Neural cell (in vitro differentiated cells): Measurements from ENCODE around the gene TUBD1. TPM values are rescaled to one million over a fixed set of nuclear protein-coding genes. Genes with fewer than 3 reads are reported as not detected.

ENCODE experiments used
- H2AFZ ChIP-seq: fragments of 200-600, 300-800 bp; sonication (generic), shearing (Covaris generic); 2 replicates; pipeline ENCODE4 v1.6.0; 2014; ENCODE audit warnings: low read depth, mild to moderate bottlenecking, antibody characterized with exemption, low read length, moderate library complexity
- H3F3A ChIP-seq: fragments of 200-600 bp; shearing (Covaris generic); 2 replicates; pipeline ENCODE4 v1.6.1; 2016; ENCODE audit warnings: mild to moderate bottlenecking, moderate library complexity, mixed read lengths, antibody characterized with exemption, low read length; ENCODE audit not compliant: insufficient read depth, poor library complexity, severe bottlenecking
- H3K27ac ChIP-seq: fragments of 200-600, 300-800 bp; sonication (generic), shearing (Covaris generic); 2 replicates; pipeline ENCODE4 v1.5.1; 2014; ENCODE audit warnings: mild to moderate bottlenecking, low read length, moderate library complexity
- H3K27me3 ChIP-seq: fragments of 300-800, 200-600 bp; sonication (generic), shearing (Covaris generic); 2 replicates; pipeline ENCODE4 v1.6.0; 2014; ENCODE audit warnings: mild to moderate bottlenecking, low read depth, low read length, moderate library complexity; ENCODE audit not compliant: insufficient read depth
- H3K36me3 ChIP-seq: fragments of 300-800, 200-600 bp; sonication (generic), shearing (Covaris generic); 2 replicates; pipeline ENCODE4 v1.5.1; 2014; ENCODE audit warnings: mild to moderate bottlenecking, antibody characterized with exemption, low read length, moderate library complexity; ENCODE audit not compliant: insufficient read depth
- H3K4me2 ChIP-seq: fragments of 300-800, 200-600 bp; sonication (generic), shearing (Covaris generic); 2 replicates; pipeline ENCODE4 v1.6.0; 2014; ENCODE audit warnings: mild to moderate bottlenecking, low read length
- H3K4me3 ChIP-seq: fragments of 300-800, 200-600 bp; sonication (generic), shearing (Covaris generic); 2 replicates; pipeline ENCODE4 v1.5.1; 2014; ENCODE audit warnings: mild to moderate bottlenecking, low read length, moderate library complexity
- H3K79me2 ChIP-seq: fragments of 200-600 bp; shearing (Covaris generic); replicated peaks from 2 replicates; pipeline ENCODE4 v1.6.0; 2014; ENCODE audit warnings: mild to moderate bottlenecking, low read length, moderate library complexity; ENCODE audit not compliant: insufficient read depth
- H3K9ac ChIP-seq: fragments of 300-800, 200-600 bp; sonication (generic), shearing (Covaris generic); 2 replicates; pipeline ENCODE4 v1.6.1; 2016; ENCODE audit warnings: mild to moderate bottlenecking, low read length, mixed read lengths
- H3K9me2 ChIP-seq: fragments of 200-600 bp; shearing (Covaris generic); 2 replicates; pipeline ENCODE4 v1.6.1; 2016; ENCODE audit warnings: mild to moderate bottlenecking, low read length, mixed read lengths; ENCODE audit not compliant: insufficient read depth
- H3K9me3 ChIP-seq: fragments of 200-600, 300-800 bp; sonication (generic), shearing (Covaris generic); 2 replicates; pipeline ENCODE4 v1.6.1; 2016; ENCODE audit warnings: mild to moderate bottlenecking, mixed run types, low read length, moderate library complexity, mixed read lengths
- H4K20me1 ChIP-seq: fragments of 200-600 bp; shearing (Covaris generic); 2 replicates; pipeline ENCODE4 v1.6.1; 2016; ENCODE audit warnings: mild to moderate bottlenecking, mixed run types; ENCODE audit not compliant: insufficient read depth
- CTCF ChIP-seq: fragments of 450-650 bp; IDR thresholded peaks from 2 replicates; pipeline ENCODE4 v1.5.1; 2014; ENCODE audit warnings: antibody characterized with exemption, mild to moderate bottlenecking, moderate library complexity; ENCODE audit not compliant: poor library complexity, severe bottlenecking
- EP300 ChIP-seq: fragments of 450-650 bp; conservative IDR thresholded peaks from 2 replicates; pipeline ENCODE4 v1.6.1; 2014; ENCODE audit warnings: antibody characterized with exemption, mild to moderate bottlenecking, moderate library complexity; ENCODE audit not compliant: poor library complexity, severe bottlenecking
- EZH2 ChIP-seq: fragments of 200-600, 300-800 bp; shearing (Covaris generic), sonication (generic); IDR thresholded peaks from 2 replicates; pipeline ENCODE4 v1.6.1; 2014; ENCODE audit warnings: antibody characterized with exemption, low read length, borderline replicate concordance, mild to moderate bottlenecking; ENCODE audit not compliant: insufficient read depth, poor library complexity, severe bottlenecking
- MXI1 ChIP-seq: fragments of 450-650 bp; conservative IDR thresholded peaks from 2 replicates; pipeline ENCODE4 v1.6.1; 2014; ENCODE audit warnings: antibody characterized with exemption, mild to moderate bottlenecking; ENCODE audit not compliant: poor library complexity, severe bottlenecking
- POLR2AphosphoS5 ChIP-seq: IDR thresholded peaks from 2 replicates; pipeline ENCODE4 v1.6.1; 2012
- RAD21 ChIP-seq: fragments of 450-650 bp; conservative IDR thresholded peaks from 2 replicates; pipeline ENCODE4 v1.6.1; 2014; ENCODE audit warnings: antibody characterized with exemption, mild to moderate bottlenecking, moderate library complexity
- REST ChIP-seq: IDR thresholded peaks from 2 replicates; pipeline ENCODE4 v1.6.1; 2012; ENCODE audit warnings: borderline replicate concordance
- SMC3 ChIP-seq: fragments of 450-650 bp; conservative IDR thresholded peaks from 2 replicates; pipeline ENCODE4 v1.6.1; 2014; ENCODE audit warnings: antibody characterized with exemption, mild to moderate bottlenecking, moderate library complexity; ENCODE audit not compliant: poor library complexity
- TAF1 ChIP-seq: IDR thresholded peaks from 2 replicates; pipeline ENCODE4 v1.6.1; 2012; ENCODE audit warnings: low read depth
- polyA plus RNA-seq: library from polyadenylated mRNA; depleted of rRNA; stranded (reverse); fragments of >200 nt; gene quantifications from 2 replicates; pipeline ENCODE4 v1.2.3, GENCODE V29; 2014

The TUBD1 gene
- polyA plus RNA-seq, 1 donor from 2014 or later: 12.3 TPM

- Histone ChIP-seq H3K9ac (no peak overlapping the region), H4K20me1 (no peaks in the 10 kb centered on the region), H3K36me3 (no peaks in the 10 kb centered on the region), H3K4me2 (no peak overlapping the region), H3F3A (no peaks in the 10 kb centered on the region), H3K9me3 (no peaks in the 10 kb centered on the region), H3K9me2 (no peaks in the 10 kb centered on the region), H3K4me3 (no peak overlapping the region), H3K27me3 (no peaks in the 10 kb centered on the region), H2AFZ (no peak overlapping the region), H3K27ac (no peak overlapping the region), H3K79me2 (no peaks in the 10 kb centered on the region)
- TF ChIP-seq REST (no peak), SMC3 (no peak), MXI1 (no peak), CTCF (no peak), RAD21 (no peak), POLR2AphosphoS5 (no peak), EP300 (no peak), TAF1 (no peak), EZH2 (no peak)
Observed at GRCh38 chr17:59825533-59826322, 67.0 kb downstream of the TUBD1 start.

GRCh38 chr17:59815965-59816364 lies 76.8 kb downstream of the TUBD1 start:
- no peak overlapping the region for H3K27ac ChIP-seq

More at GRCh38 chr17:59815965-59816364, 76.8 kb downstream of the TUBD1 start:
- H4K20me1 ChIP-seq: no peaks in the 10 kb centered on the region
- no peak overlapping the region for H3K4me3 ChIP-seq
- H3K9ac ChIP-seq: no peak overlapping the region
- H3F3A ChIP-seq: no peaks in the 10 kb centered on the region
- no peaks in the 10 kb centered on the region for H3K27me3 ChIP-seq
- no peak overlapping the region for H3K4me2 ChIP-seq
- no peaks in the 10 kb centered on the region for H3K9me2 ChIP-seq
- H3K36me3 ChIP-seq: peaks cover 8% of the 10 kb centered on the region
- no peaks in the 10 kb centered on the region for H3K9me3 ChIP-seq
- no peak overlapping the region for H2AFZ ChIP-seq
- no peaks in the 10 kb centered on the region for H3K79me2 ChIP-seq
- TF ChIP-seq EP300 (no peak), SMC3 (no peak), CTCF (no peak), MXI1 (no peak), RAD21 (no peak), TAF1 (no peak), EZH2 (no peak), REST (no peak), POLR2AphosphoS5 (no peak)
